ENCODE data around the gene CTSS. TPM values are rescaled to one million over a fixed set of nuclear protein-coding genes. Genes with fewer than 3 reads are reported as not detected.

The CTSS gene
- total RNA-seq, 1 experiment from 2014 or later: not detected

DNA sequence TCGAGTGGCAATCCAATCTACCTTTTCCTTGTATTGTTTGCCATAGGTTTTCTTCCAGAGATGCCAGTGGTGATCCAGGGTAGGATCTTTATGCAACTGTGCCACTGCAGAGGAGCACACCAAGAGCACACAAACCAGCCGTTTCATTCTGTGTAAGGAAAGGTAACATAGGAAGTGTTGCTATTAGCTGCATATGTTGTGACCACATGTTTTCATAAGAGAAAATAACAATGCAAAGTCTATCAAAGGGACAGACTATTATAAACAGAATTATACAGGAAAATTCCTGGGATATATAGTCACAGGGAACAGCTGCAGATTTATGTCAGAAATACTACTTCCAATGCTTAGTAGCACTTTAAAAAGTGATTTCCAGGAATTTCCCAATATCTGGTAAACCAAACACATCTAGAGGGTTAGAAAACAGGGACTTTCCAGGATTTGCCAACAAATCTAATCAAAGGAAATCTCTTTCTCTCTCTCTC, 919 bp downstream of the CTSS start:
- no peak overlapping the region for H3K4ac ChIP-seq (ENCODE audit: low read depth, low read length)
- peaks cover 3% of the 10 kb centered on the region; the same call in 1 of the 2 replicates for H3K27me3 Mint-ChIP-seq (ENCODE audit: low read depth)
- H2BK20ac ChIP-seq (ENCODE audit: low read depth, low read length, poor library complexity, severe bottlenecking): no peak overlapping the region
- no peak overlapping the region for H2AFZ ChIP-seq (ENCODE audit: low read length)
- no peak overlapping the region for H3K27ac ChIP-seq (ENCODE audit: insufficient read length, low read depth, low read length)
- H3K4me1 Mint-ChIP-seq: no peaks in the 10 kb centered on the region
- no peak overlapping the region for H3K9ac ChIP-seq (ENCODE audit: extremely low read depth, insufficient read length, low read length)
- H3T11ph ChIP-seq (ENCODE audit: low read length): no peak overlapping the region
- no peak overlapping the region for H3K23ac ChIP-seq (ENCODE audit: insufficient read length, low read depth, low read length)
- no peaks in the 10 kb centered on the region for H3K23me2 ChIP-seq (ENCODE audit: insufficient read length, low read depth, low read length, poor library complexity, severe bottlenecking)
- H4K20me1 ChIP-seq (ENCODE audit: control insufficient read depth, insufficient read depth, insufficient read length): no peaks in the 10 kb centered on the region
- H4K8ac ChIP-seq (replicated peaks; ENCODE audit: insufficient read length, low read depth, low read length): no peak overlapping the region
- WGBS (ENCODE audit: extremely low coverage, insufficient read length, low lambda C conversion rate): no CpG with 5 or more reads among the region's 2 CpGs
- H3K4me2 ChIP-seq (ENCODE audit: insufficient read depth, insufficient read length, low read length): no peak overlapping the region
- H3K79me1 ChIP-seq (ENCODE audit: insufficient read depth, low read depth, low read length, poor library complexity, severe bottlenecking): no peaks in the 10 kb centered on the region
- no peak overlapping the region for H4K5ac ChIP-seq (ENCODE audit: insufficient read length, low read depth, low read length)
- no peaks in the 10 kb centered on the region for H3K79me2 ChIP-seq (ENCODE audit: insufficient read depth, low read length)
- no peak overlapping the region for H3K18ac ChIP-seq (ENCODE audit: insufficient read length, low read depth, low read length)
- no peak for DNase-seq
- H2BK15ac ChIP-seq (ENCODE audit: low read depth, low read length): no peak overlapping the region
- H2BK12ac ChIP-seq (ENCODE audit: insufficient read length, low read depth, low read length): no peak overlapping the region
- no peak overlapping the region for H3K27ac Mint-ChIP-seq
- H3K14ac ChIP-seq (ENCODE audit: insufficient read depth, low read length): no peak overlapping the region
- no peak overlapping the region for H3K4me3 Mint-ChIP-seq
- no peak overlapping the region for H4K91ac ChIP-seq (ENCODE audit: insufficient read length, low read depth, low read length)
- TF ChIP-seq, protein P1, sequence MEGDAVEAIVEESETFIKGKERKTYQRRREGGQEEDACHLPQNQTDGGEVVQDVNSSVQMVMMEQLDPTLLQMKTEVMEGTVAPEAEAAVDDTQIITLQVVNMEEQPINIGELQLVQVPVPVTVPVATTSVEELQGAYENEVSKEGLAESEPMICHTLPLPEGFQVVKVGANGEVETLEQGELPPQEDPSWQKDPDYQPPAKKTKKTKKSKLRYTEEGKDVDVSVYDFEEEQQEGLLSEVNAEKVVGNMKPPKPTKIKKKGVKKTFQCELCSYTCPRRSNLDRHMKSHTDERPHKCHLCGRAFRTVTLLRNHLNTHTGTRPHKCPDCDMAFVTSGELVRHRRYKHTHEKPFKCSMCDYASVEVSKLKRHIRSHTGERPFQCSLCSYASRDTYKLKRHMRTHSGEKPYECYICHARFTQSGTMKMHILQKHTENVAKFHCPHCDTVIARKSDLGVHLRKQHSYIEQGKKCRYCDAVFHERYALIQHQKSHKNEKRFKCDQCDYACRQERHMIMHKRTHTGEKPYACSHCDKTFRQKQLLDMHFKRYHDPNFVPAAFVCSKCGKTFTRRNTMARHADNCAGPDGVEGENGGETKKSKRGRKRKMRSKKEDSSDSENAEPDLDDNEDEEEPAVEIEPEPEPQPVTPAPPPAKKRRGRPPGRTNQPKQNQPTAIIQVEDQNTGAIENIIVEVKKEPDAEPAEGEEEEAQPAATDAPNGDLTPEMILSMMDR (conservative IDR thresholded peaks at IDR 0.05): no peak
- peaks cover 7% of the 10 kb centered on the region in 2 experiments for H3K9me3 Mint-ChIP-seq
- H2AK5ac ChIP-seq (ENCODE audit: insufficient read length, low read length): no peak overlapping the region
- no peak overlapping the region for H3K56ac ChIP-seq (ENCODE audit: insufficient read length, low read depth, low read length)
- H3K36me3 Mint-ChIP-seq (ENCODE audit: insufficient read depth in 1 of 3, low read depth in 3 of 3): peaks cover 0 to 7% (median 5%) of the 10 kb centered on the region in 3 experiments; a peak in 5 of 7 replicates
- no peaks in the 10 kb centered on the region for H3K4me1 ChIP-seq (ENCODE audit: insufficient read depth, low read length)
- H2BK5ac ChIP-seq (ENCODE audit: insufficient read length, low read length): no peak overlapping the region
- H2BK120ac ChIP-seq (ENCODE audit: low read depth, low read length, poor library complexity, severe bottlenecking): no peak overlapping the region
- H3K27me3 ChIP-seq (ENCODE audit: insufficient read depth, low read length): no peaks in the 10 kb centered on the region
- H3K9me3 ChIP-seq (ENCODE audit: control insufficient read depth, low read depth, low read length): no peaks in the 10 kb centered on the region
